ENCODE data around the gene ADAMTSL5. TPM values are rescaled to one million over a fixed set of nuclear protein-coding genes. Genes with fewer than 3 reads are reported as not detected.

ADAMTSL5 gene
- total and polyA plus RNA-seq, 9 of the 15 experiments (the other 6 are each of a cell fraction or from before 2014, with no cell fraction given), result 1.0 to 11.6 (median 4.1) TPM

- peak; percentile 56; the same call in 1 of the 2 replicates for TF ChIP-seq MYNN (IDR thresholded peaks at IDR 0.05)
- no peak for TF ChIP-seq MYNN (CRISPR knock-in tag; IDR thresholded peaks at IDR 0.05)
- no peak for TF ChIP-seq HNRNPK (IDR thresholded peaks at IDR 0.05; ENCODE audit: low read depth, low read length, poor library complexity, severe bottlenecking)
- no peak for TF ChIP-seq TEAD2 (tag; IDR thresholded peaks at IDR 0.05)
- TF ChIP-seq, protein P1, sequence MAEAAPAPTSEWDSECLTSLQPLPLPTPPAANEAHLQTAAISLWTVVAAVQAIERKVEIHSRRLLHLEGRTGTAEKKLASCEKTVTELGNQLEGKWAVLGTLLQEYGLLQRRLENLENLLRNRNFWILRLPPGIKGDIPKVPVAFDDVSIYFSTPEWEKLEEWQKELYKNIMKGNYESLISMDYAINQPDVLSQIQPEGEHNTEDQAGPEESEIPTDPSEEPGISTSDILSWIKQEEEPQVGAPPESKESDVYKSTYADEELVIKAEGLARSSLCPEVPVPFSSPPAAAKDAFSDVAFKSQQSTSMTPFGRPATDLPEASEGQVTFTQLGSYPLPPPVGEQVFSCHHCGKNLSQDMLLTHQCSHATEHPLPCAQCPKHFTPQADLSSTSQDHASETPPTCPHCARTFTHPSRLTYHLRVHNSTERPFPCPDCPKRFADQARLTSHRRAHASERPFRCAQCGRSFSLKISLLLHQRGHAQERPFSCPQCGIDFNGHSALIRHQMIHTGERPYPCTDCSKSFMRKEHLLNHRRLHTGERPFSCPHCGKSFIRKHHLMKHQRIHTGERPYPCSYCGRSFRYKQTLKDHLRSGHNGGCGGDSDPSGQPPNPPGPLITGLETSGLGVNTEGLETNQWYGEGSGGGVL (CRISPR knock-in tag; IDR thresholded peaks at IDR 0.05), result no peak
- TF ChIP-seq SMARCC2 (IDR thresholded peaks at IDR 0.05; ENCODE audit: low read depth), result 0 out of 2 replicates have a peak, but pooled peaks have one; percentile 58
- peak; percentile 54 for TF ChIP-seq MTA3 (IDR thresholded peaks at IDR 0.05; ENCODE audit: borderline replicate concordance)
- TF ChIP-seq NONO (IDR thresholded peaks at IDR 0.05; ENCODE audit: low read depth in 2 of 2, low read length in 1 of 2), result peak in 1 of 2 experiments; percentile 23; a peak in 1 of 4 replicates
These were observed 878 bp upstream of the ADAMTSL5 start (continued) for GRCh38 chr19:1513499-1514294.
